Activated CD4-positive, alpha-beta T cell treated with anti-CD3 and anti-CD28 coated beads for 36 hours (primary cell): Measurements from ENCODE around the gene PCDHGA5. TPM values are rescaled to one million over a fixed set of nuclear protein-coding genes. Genes with fewer than 3 reads are reported as not detected.
"Not testable (repeated sequence)": the region's sequence is repeated elsewhere in the genome, so short reads cannot be mapped to it uniquely, and the experiment has no call there.

Experiments used
- ATAC-seq: fragments of 200-7000 bp; cut with Tn5 transposase; one replicate; pipeline ENCODE4 v1.10.0; 2021; ENCODE audit warnings: mild to moderate bottlenecking, moderate library complexity
- CTCF ChIA-PET: fragments of 350-600 bp; sonication (Branson Sonifier 250); formaldehyde crosslinking; loops from one replicate; lab custom pipeline; 2021; ENCODE audit warnings: antibody characterized with exemption; lab: Charles Lee
- POLR2A ChIA-PET: fragments of 350-600 bp; sonication (Branson Sonifier 250); formaldehyde crosslinking; loops from one replicate; lab custom pipeline; 2021; ENCODE audit warnings: antibody characterized with exemption, inconsistent platforms; lab: Charles Lee
- DNase-seq: peaks from one replicate; pipeline ENCODE4 v3.0.0-alpha.2; 2020
- H3K27ac Mint-ChIP-seq: one replicate; pipeline ENCODE4 v1.8.0; 2021; ENCODE audit warnings: mixed read lengths
- H3K27me3 Mint-ChIP-seq: one replicate; pipeline ENCODE4 v1.8.0; 2021; ENCODE audit warnings: mixed read lengths
- H3K36me3 Mint-ChIP-seq: one replicate; pipeline ENCODE4 v1.8.0; 2021; ENCODE audit warnings: low read depth, mixed read lengths
- H3K4me1 Mint-ChIP-seq: one replicate; pipeline ENCODE4 v1.8.0; 2021; ENCODE audit warnings: mixed read lengths
- H3K4me3 Mint-ChIP-seq: one replicate; pipeline ENCODE4 v1.8.0; 2021; ENCODE audit warnings: mild to moderate bottlenecking, moderate library complexity, mixed read lengths
- H3K9me3 Mint-ChIP-seq: one replicate; pipeline ENCODE4 v1.8.0; 2021; ENCODE audit warnings: low read depth, mixed read lengths
- intact Hi-C, 2 experiments: fragments of 100-400 bp; cut with DNase I in 1 of 2; cut with micrococcal nuclease in 1 of 2; formaldehyde crosslinking; loops; one replicate each; pipeline versions ENCODE4 v1.14.2 to v1.15.1; 2022 to 2024; cut with DNase I, micrococcal nuclease
- total RNA-seq, 2 experiments: library from RNA; stranded (reverse); gene quantifications; one replicate each; pipeline ENCODE4 v1.2.3, GENCODE V29; 2021

The PCDHGA5 gene
- total RNA-seq: under 1 TPM; 0.07 to 0.09 TPM

GRCh38 chr5:141363952-141364660, at the start of gene PCDHGA5:
Gene PCDHGA5 (plus strand): TSS chr5:141364162. CDS start chr5:141364331, 169 bp downstream.
- H3K27ac Mint-ChIP-seq: no peak within 1 kb of the TSS
- ChIA-PET POLR2A (no interaction called here), CTCF (interaction anchor here (0.6 to 1.7 kb wide), 7 partner anchors 9 to 188 kb away, joined by 3 to 4 read pairs (median 3); partner anchors contain the start of genes PCDHGA2, PCDHGA4 and PCDHGB6)
- DNase-seq (no peak), ATAC-seq (no peak)
- peaks cover 71% of the 10 kb centered on the region for H3K27me3 Mint-ChIP-seq
- H3K4me1 Mint-ChIP-seq: peaks cover 2% of the 10 kb centered on the region
- H3K4me3 Mint-ChIP-seq: no peak within 1 kb of the TSS
- intact Hi-C loops: loop anchor here (5.0 to 10.0 kb wide), 5 partner anchors 119 to 569 kb away; partner anchors contain the start of genes PCDHA12 (in 1 of the 2), PCDHA2 (in 1 of the 2), PCDHA8 (in 1 of the 2) and PCDHA9 (in 1 of the 2)
- peaks cover 38% of the 10 kb centered on the region for H3K36me3 Mint-ChIP-seq
- peaks cover 40% of the 10 kb centered on the region for H3K9me3 Mint-ChIP-seq

GRCh38 chr5:141316963-141317362, 47.0 kb upstream of the PCDHGA5 start:
- H3K27ac Mint-ChIP-seq, POLR2A ChIA-PET, DNase-seq, ATAC-seq, H3K4me3 Mint-ChIP-seq, intact Hi-C loops, H3K27me3 Mint-ChIP-seq: not testable (repeated sequence)
- Mint-ChIP-seq H3K4me1 (peaks cover 23% of the 10 kb centered on the region), H3K36me3 (peaks cover 82% of the 10 kb centered on the region), H3K9me3 (peaks cover 51% of the 10 kb centered on the region)
- CTCF ChIA-PET: interaction anchor here (0.8 to 0.9 kb wide), 2 partner anchors 9 to 13 kb away, joined by 3 read pairs; partner anchors contain the start of gene SLC25A2

GRCh38 chr5:141319202-141319601, 44.8 kb upstream of the PCDHGA5 start:
- Mint-ChIP-seq H3K27ac (no peak overlapping the region), H3K4me3 (peak overlapping the region; percentile 91), H3K4me1 (peaks cover 23% of the 10 kb centered on the region), H3K9me3 (peaks cover 40% of the 10 kb centered on the region), H3K36me3 (peaks cover 73% of the 10 kb centered on the region), H3K27me3 (no peaks in the 10 kb centered on the region)
- ATAC-seq (no peak), DNase-seq (no peak)
- intact Hi-C loops: no loop called here
- CTCF ChIA-PET: interaction anchor here (0.7 to 3.6 kb wide), 14 partner anchors 9 to 915 kb away, joined by 3 to 25 read pairs (median 4); partner anchors contain the start of genes PCDHGA1, PCDHGA11, PCDHGB3 and PCDHGB6
- POLR2A ChIA-PET: no interaction called here

GRCh38 chr5:141319699-141320098, 44.3 kb upstream of the PCDHGA5 start:
- intact Hi-C loops: loop anchor here (1.0 to 10.0 kb wide), 13 partner anchors 61 to 919 kb away; partner anchors contain the start of genes ANKHD1 (in 1 of the 2), DELE1 (in 1 of the 2), DIAPH1 (in 1 of the 2) and HDAC3 (in 1 of the 2)
- no peak for DNase-seq
- Mint-ChIP-seq H3K9me3 (peaks cover 38% of the 10 kb centered on the region), H3K4me1 (peaks cover 23% of the 10 kb centered on the region), H3K27ac (peak overlapping the region; percentile 100), H3K36me3 (peaks cover 70% of the 10 kb centered on the region), H3K4me3 (peak overlapping the region; percentile 91), H3K27me3 (peaks cover 2% of the 10 kb centered on the region)
- ChIA-PET POLR2A (interaction anchor here (0.8 to 1.4 kb wide), 2 partner anchors 10 to 50 kb away, joined by 4 read pairs; partner anchors contain the start of gene PCDHGB3), CTCF (interaction anchor here (0.8 to 3.6 kb wide), 24 partner anchors 8 to 915 kb away, joined by 3 to 25 read pairs (median 4); partner anchors contain the start of genes PCDHGA1, PCDHGA10, PCDHGA11 and PCDHGA12)
- no peak for ATAC-seq

- Mint-ChIP-seq H3K4me1 (peaks cover 23% of the 10 kb centered on the region), H3K27me3 (peaks cover 2% of the 10 kb centered on the region), H3K9me3 (peaks cover 32% of the 10 kb centered on the region), H3K4me3 (peak within 1 kb of the TSS; percentile 91), H3K36me3 (peaks cover 62% of the 10 kb centered on the region), H3K27ac (peak within 1 kb of the TSS; percentile 100)
- intact Hi-C loops: loop anchor here (1.0 to 10.0 kb wide), 13 partner anchors 62 to 920 kb away; partner anchors contain the start of genes ANKHD1 (in 1 of the 2), DELE1 (in 1 of the 2), DIAPH1 (in 1 of the 2) and HDAC3 (in 1 of the 2)
- ATAC-seq: peak; percentile 96
- peak; percentile 96 for DNase-seq
- ChIA-PET CTCF (interaction anchor here (0.5 to 3.6 kb wide), 31 partner anchors 8 to 1693 kb away, joined by 3 to 25 read pairs (median 4); partner anchors contain the start of genes PCDHGA1, PCDHGA10, PCDHGA11 and PCDHGA12), POLR2A (interaction anchor here (0.8 to 1.4 kb wide), 3 partner anchors 10 to 50 kb away, joined by 3 to 4 read pairs (median 4); partner anchors contain the start of gene PCDHGB3)
Observed at GRCh38 chr5:141320225-141321169, 43.5 kb upstream of the PCDHGA5 start, which contains the start of gene TAF7. Gene TAF7 (minus strand): TSS chr5:141320784. CDS start chr5:141320044, 740 bp downstream.

GRCh38 chr5:141322261-141322660, 41.7 kb upstream of the PCDHGA5 start:
- intact Hi-C loops: loop anchor here (5.0 to 10.0 kb wide), 6 partner anchors 240 to 685 kb away; partner anchors contain the start of genes DELE1 (in 1 of the 2), HDAC3 (in 1 of the 2), RELL2 (in 1 of the 2) and RNF14 (in 1 of the 2)
- Mint-ChIP-seq H3K9me3 (peaks cover 34% of the 10 kb centered on the region), H3K4me1 (peaks cover 25% of the 10 kb centered on the region), H3K4me3 (no peak overlapping the region), H3K36me3 (peaks cover 52% of the 10 kb centered on the region), H3K27me3 (peaks cover 10% of the 10 kb centered on the region), H3K27ac (no peak overlapping the region)
- DNase-seq (no peak), ATAC-seq (no peak)
- POLR2A ChIA-PET: no interaction called here
- CTCF ChIA-PET: interaction anchor here (0.7 to 1.4 kb wide), 3 partner anchors 9 to 22 kb away, joined by 3 to 5 read pairs (median 3); partner anchors contain the start of genes PCDHGA1 and PCDHGA3

- ChIA-PET CTCF (interaction anchor here (0.7 to 4.1 kb wide), 4 partner anchors 10 to 318 kb away, joined by 3 to 22 read pairs (median 3); partner anchors contain the start of gene PCDHGA2), POLR2A (no interaction called here)
- ATAC-seq (peak; percentile 94), DNase-seq (peak; percentile 84)
- Mint-ChIP-seq H3K27ac (peak overlapping the region; percentile 72), H3K4me1 (peaks cover 4% of the 10 kb centered on the region), H3K4me3 (peak overlapping the region; percentile 72), H3K27me3 (peaks cover 29% of the 10 kb centered on the region), H3K36me3 (peaks cover 19% of the 10 kb centered on the region), H3K9me3 (peaks cover 22% of the 10 kb centered on the region)
- intact Hi-C loops: loop anchor here in 1 of 2 experiments (2.0 to 10.0 kb wide), 2 partner anchors 233 to 599 kb away; partner anchors contain the start of gene DELE1
Observed at GRCh38 chr5:141326088-141326854, 37.7 kb upstream of the PCDHGA5 start.

- ChIA-PET CTCF (interaction anchor here (0.6 to 4.1 kb wide), 11 partner anchors 8 to 235 kb away, joined by 3 to 23 read pairs (median 4); partner anchors contain the start of genes PCDHGA2 and TAF7), POLR2A (no interaction called here)
- Mint-ChIP-seq H3K27me3 (peaks cover 39% of the 10 kb centered on the region), H3K9me3 (peaks cover 24% of the 10 kb centered on the region), H3K27ac (no peak overlapping the region), H3K4me3 (no peak overlapping the region), H3K4me1 (peaks cover 2% of the 10 kb centered on the region), H3K36me3 (peaks cover 16% of the 10 kb centered on the region)
- DNase-seq (peak; percentile 19), ATAC-seq (no peak)
- intact Hi-C loops: loop anchor here in 1 of 2 experiments (10.0 kb wide), 1 partner anchor 597 kb away; the partner anchor contains the start of gene DELE1
Observed at GRCh38 chr5:141328231-141328630, 35.7 kb upstream of the PCDHGA5 start.

GRCh38 chr5:141330299-141331080, 33.5 kb upstream of the PCDHGA5 start, which contains the start of gene PCDHGA1:
Gene PCDHGA1 (plus strand): TSS chr5:141330514.
- intact Hi-C loops: no loop called here
- peaks cover 18% of the 10 kb centered on the region for H3K36me3 Mint-ChIP-seq
- H3K27me3 Mint-ChIP-seq: peaks cover 50% of the 10 kb centered on the region
- ATAC-seq: peak; percentile 38
- DNase-seq: peak; percentile 62
- POLR2A ChIA-PET: interaction anchor here (0.7 to 1.0 kb wide), 2 partner anchors 10 to 62 kb away, joined by 3 to 4 read pairs; partner anchors contain the start of genes PCDHGA8 and TAF7
- peaks cover 2% of the 10 kb centered on the region for H3K4me1 Mint-ChIP-seq
- no peak within 1 kb of the TSS for H3K27ac Mint-ChIP-seq
- CTCF ChIA-PET: interaction anchor here (0.6 to 4.1 kb wide), 12 partner anchors 8 to 241 kb away, joined by 3 to 23 read pairs (median 6); partner anchors contain the start of genes PCDHGA2, PCDHGA3, PCDHGB3 and TAF7
- peaks cover 26% of the 10 kb centered on the region for H3K9me3 Mint-ChIP-seq
- no peak within 1 kb of the TSS for H3K4me3 Mint-ChIP-seq
